ENCODE measurements around the gene NTN1.
"Not testable (repeated sequence)": the region's sequence is repeated elsewhere in the genome, so short reads cannot be mapped to it uniquely, and the experiment has no call there.

NTN1 gene

DNA sequence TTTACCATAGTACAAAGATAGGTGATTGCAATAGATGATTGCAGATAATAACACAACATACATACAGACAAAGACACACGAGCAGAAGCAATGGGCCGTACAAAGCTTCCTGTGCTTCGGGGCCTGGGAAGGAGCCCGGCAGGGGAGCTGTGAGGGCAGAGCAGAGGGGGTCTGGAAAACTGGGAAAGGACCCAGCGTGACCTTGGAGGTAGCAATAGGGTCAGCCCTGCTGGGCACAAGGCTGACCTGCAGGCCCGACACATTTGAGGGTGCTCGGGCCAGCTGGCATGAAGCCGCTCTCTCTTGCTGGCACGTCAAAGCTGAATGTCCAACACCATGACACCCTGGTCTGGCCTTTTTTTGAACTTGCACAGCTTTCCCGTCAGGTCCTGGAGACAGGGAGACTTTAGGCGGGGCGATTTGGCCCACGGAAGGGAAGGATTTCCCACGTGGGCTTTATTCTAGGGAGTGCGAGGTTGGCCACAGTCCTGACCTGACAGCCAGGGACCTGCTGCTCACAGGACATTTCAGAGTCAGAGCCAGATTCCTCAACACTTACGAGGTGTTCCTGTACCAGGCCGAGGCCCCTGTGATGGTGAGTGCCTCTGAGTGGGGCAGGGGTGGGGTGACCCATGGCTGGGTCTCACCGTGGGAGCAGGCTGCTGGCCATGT, 83.2 kb downstream of the NTN1 start:
- TF ChIP-seq, protein P1, sequence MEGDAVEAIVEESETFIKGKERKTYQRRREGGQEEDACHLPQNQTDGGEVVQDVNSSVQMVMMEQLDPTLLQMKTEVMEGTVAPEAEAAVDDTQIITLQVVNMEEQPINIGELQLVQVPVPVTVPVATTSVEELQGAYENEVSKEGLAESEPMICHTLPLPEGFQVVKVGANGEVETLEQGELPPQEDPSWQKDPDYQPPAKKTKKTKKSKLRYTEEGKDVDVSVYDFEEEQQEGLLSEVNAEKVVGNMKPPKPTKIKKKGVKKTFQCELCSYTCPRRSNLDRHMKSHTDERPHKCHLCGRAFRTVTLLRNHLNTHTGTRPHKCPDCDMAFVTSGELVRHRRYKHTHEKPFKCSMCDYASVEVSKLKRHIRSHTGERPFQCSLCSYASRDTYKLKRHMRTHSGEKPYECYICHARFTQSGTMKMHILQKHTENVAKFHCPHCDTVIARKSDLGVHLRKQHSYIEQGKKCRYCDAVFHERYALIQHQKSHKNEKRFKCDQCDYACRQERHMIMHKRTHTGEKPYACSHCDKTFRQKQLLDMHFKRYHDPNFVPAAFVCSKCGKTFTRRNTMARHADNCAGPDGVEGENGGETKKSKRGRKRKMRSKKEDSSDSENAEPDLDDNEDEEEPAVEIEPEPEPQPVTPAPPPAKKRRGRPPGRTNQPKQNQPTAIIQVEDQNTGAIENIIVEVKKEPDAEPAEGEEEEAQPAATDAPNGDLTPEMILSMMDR (IDR thresholded peaks at IDR 0.05; ENCODE audit: low read length): no peak
- no peak for TF ChIP-seq EZH2 (IDR thresholded peaks at IDR 0.05; ENCODE audit: borderline replicate concordance, low read length)
- H3K4me3 ChIP-seq (ENCODE audit: low read depth, low read length, poor library complexity, severe bottlenecking): no peak overlapping the region
- no peak overlapping the region for H3K9ac ChIP-seq (ENCODE audit: low read length)
- no peak overlapping the region for H2AFZ ChIP-seq (ENCODE audit: low read length)
- no peaks in the 10 kb centered on the region for H3K9me2 ChIP-seq (ENCODE audit: low read depth, low read length)
- no peaks in the 10 kb centered on the region for H3F3A ChIP-seq (ENCODE audit: insufficient read depth, low read length)
- H3K27ac ChIP-seq (ENCODE audit: low read depth, low read length, poor library complexity, severe bottlenecking): no peak overlapping the region
- H4K20me1 ChIP-seq (ENCODE audit: insufficient read depth, low read length): no peaks in the 10 kb centered on the region
- no peaks in the 10 kb centered on the region for H3K36me3 ChIP-seq (ENCODE audit: insufficient read depth, low read length)
- H3K4me2 ChIP-seq (ENCODE audit: low read length): no peak overlapping the region
- H3K79me2 ChIP-seq (ENCODE audit: insufficient read depth, low read length): no peaks in the 10 kb centered on the region
- H3K27me3 ChIP-seq (ENCODE audit: insufficient read depth, low read length): 0 out of 2 replicates have a peak, but pooled peaks cover 10% of the 10 kb centered on the region
- no peaks in the 10 kb centered on the region for H3K4me1 ChIP-seq (ENCODE audit: insufficient read depth, low read length, severe bottlenecking)
- no peaks in the 10 kb centered on the region for H3K9me3 ChIP-seq (ENCODE audit: low read length)

DNA sequence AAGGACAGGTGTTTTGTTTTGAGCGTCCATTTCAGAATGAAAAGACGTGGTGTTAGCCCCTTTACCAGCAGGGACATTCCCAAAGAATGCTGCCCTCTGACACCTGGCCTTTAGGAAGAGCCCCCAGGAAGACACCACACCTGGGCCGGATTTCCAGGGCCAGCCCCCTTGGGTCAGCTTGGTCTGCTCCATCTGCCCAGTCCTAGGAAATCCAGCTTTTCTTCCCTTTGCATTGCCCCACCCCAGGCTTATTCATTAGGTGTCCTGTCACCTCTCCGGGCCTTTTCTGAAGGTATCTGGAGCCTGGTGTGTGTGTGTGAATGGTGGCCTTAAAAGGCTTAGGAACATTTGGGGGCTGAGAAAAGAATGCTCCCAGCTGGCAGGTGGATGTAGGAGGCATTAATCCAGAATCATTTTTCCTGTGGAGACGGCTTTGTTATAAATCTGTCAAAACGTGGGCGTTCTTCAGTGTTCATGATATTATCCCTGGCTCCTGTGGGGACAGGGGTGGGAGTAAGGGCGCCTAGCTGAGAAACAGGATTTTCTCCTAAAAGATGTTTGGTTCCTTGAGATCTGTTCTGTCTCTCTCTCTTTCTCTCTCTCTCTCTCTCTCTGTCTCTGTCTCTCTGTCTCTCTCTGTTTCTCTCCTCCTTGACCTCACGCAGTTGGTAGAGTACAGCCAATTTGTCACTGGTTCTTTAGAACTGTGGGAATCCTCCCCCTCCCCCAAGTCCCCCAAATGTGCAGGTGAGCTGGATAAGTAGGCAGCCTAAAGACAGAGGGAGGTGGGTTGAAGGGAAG, 84.0 kb downstream of the NTN1 start:
- Histone ChIP-seq H3K27ac (ENCODE audit: low read depth, low read length, poor library complexity, severe bottlenecking) (no peak overlapping the region), H3F3A (ENCODE audit: insufficient read depth, low read length) (no peaks in the 10 kb centered on the region), H3K9ac (ENCODE audit: low read length) (no peak overlapping the region), H4K20me1 (ENCODE audit: insufficient read depth, low read length) (no peaks in the 10 kb centered on the region), H3K27me3 (ENCODE audit: insufficient read depth, low read length) (0 out of 2 replicates have a peak, but pooled peaks cover 10% of the 10 kb centered on the region), H3K9me3 (ENCODE audit: low read length) (no peaks in the 10 kb centered on the region), H3K9me2 (ENCODE audit: low read depth, low read length) (no peaks in the 10 kb centered on the region), H3K4me1 (ENCODE audit: insufficient read depth, low read length, severe bottlenecking) (no peaks in the 10 kb centered on the region), H3K4me3 (ENCODE audit: low read depth, low read length, poor library complexity, severe bottlenecking) (no peak overlapping the region), H3K4me2 (ENCODE audit: low read length) (no peak overlapping the region), H2AFZ (ENCODE audit: low read length) (no peak overlapping the region), H3K79me2 (ENCODE audit: insufficient read depth, low read length) (no peaks in the 10 kb centered on the region), H3K36me3 (ENCODE audit: insufficient read depth, low read length) (no peaks in the 10 kb centered on the region)
- TF ChIP-seq EZH2 (IDR thresholded peaks at IDR 0.05; ENCODE audit: borderline replicate concordance, low read length): no peak
- TF ChIP-seq, protein P1 (IDR thresholded peaks at IDR 0.05; ENCODE audit: low read length): no peak

DNA sequence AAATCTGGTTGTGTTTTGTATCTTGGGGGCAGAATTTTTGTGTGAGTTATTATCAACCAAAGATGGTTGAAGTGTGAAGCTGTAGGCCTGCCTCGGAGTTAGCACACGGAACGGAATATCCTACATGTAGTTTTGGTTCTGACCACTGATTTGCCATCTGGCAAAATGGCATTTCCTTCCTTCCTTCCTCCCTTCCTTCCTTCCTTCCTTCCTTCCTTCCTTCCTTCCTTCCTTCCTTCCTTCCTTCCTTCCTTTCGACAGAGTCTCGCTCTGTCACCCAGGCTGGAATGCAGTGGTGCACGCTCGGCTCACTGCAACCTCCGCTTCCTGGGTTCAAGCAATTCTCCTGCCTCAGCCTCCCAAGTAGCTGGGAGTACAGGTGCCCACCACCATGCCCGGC, 85.0 kb downstream of the NTN1 start:
- H3K4me3 ChIP-seq (ENCODE audit: low read depth, low read length, poor library complexity, severe bottlenecking); H3K27me3 ChIP-seq (ENCODE audit: insufficient read depth, low read length); H2AFZ ChIP-seq (ENCODE audit: low read length); H3K4me1 ChIP-seq (ENCODE audit: insufficient read depth, low read length, severe bottlenecking); H3K9me2 ChIP-seq (ENCODE audit: low read depth, low read length); H3K4me2 ChIP-seq (ENCODE audit: low read length); H3K27ac ChIP-seq (ENCODE audit: low read depth, low read length, poor library complexity, severe bottlenecking); H3F3A ChIP-seq (ENCODE audit: insufficient read depth, low read length); H3K9me3 ChIP-seq (ENCODE audit: low read length); H4K20me1 ChIP-seq (ENCODE audit: insufficient read depth, low read length); H3K9ac ChIP-seq (ENCODE audit: low read length); H3K36me3 ChIP-seq (ENCODE audit: insufficient read depth, low read length); H3K79me2 ChIP-seq (ENCODE audit: insufficient read depth, low read length): not testable (repeated sequence)

Measured in OCI-LY1 (cell line).